HepG2 (cell line): ENCODE data around the gene FUT8. TPM values are rescaled to one million over a fixed set of nuclear protein-coding genes. Genes with fewer than 3 reads are reported as not detected.
A peak's percentile ranks its signal among the peaks of the same experiment; 100 is the strongest.

Experiments
- ARNT ChIP-seq: fragments of 450-650 bp; IDR thresholded peaks from 2 replicates; pipeline ENCODE4 v1.6.1; 2017
- CEBPG ChIP-seq: IDR thresholded peaks from 2 replicates; pipeline ENCODE4 v1.6.1; 2016
- CREB1 ChIP-seq, 2 experiments: fragments of 450-650 bp in 1 of 2; IDR thresholded peaks; 2 replicates each; pipeline ENCODE4 v1.6.1; 2016 to 2017; ENCODE audit warnings: control low read depth in 1 of 2, mild to moderate bottlenecking in 1 of 2, missing compliant biosample characterization in 1 of 2, missing genetic modification characterization in 1 of 2
- ELF3 ChIP-seq: IDR thresholded peaks from 2 replicates; pipeline ENCODE4 v1.6.1; 2016; ENCODE audit warnings: missing genetic modification reagents, missing compliant biosample characterization
- FOXJ3 ChIP-seq: sonication (generic); formaldehyde crosslinking; IDR thresholded peaks from 2 replicates; pipeline ENCODE4 v1.4.0; 2020; ENCODE audit warnings: missing genetic modification reagents, mild to moderate bottlenecking, borderline replicate concordance
- HDAC2 ChIP-seq: sonication (generic); formaldehyde crosslinking; IDR thresholded peaks from 2 replicates; pipeline ENCODE4 v1.4.0; 2020; ENCODE audit warnings: missing genetic modification reagents
- KDM1A ChIP-seq: IDR thresholded peaks from 2 replicates; pipeline ENCODE4 v1.6.1; 2016; ENCODE audit warnings: missing compliant biosample characterization
- KDM2A ChIP-seq: sonication (generic); formaldehyde crosslinking; IDR thresholded peaks from 2 replicates; pipeline ENCODE4 v1.4.0; 2020; ENCODE audit warnings: low read depth, missing genetic modification reagents, borderline replicate concordance
- PCBP1 ChIP-seq: fragments of 200-400 bp; formaldehyde crosslinking; IDR thresholded peaks from 2 replicates; pipeline ENCODE4 v1.6.1; 2017; ENCODE audit warnings: mild to moderate bottlenecking, low read depth, low read length, borderline replicate concordance
- PHF5A ChIP-seq: IDR thresholded peaks from one replicate; pipeline ENCODE4 v1.6.1; 2018; ENCODE audit warnings: low read depth, missing genetic modification reagents; ENCODE audit not compliant: unreplicated experiment
- RCOR2 ChIP-seq: IDR thresholded peaks from 2 replicates; pipeline ENCODE4 v1.6.1; 2016; ENCODE audit warnings: missing biosample characterization, missing genetic modification reagents
- TEAD3 ChIP-seq: optimal IDR thresholded peaks from 2 replicates; pipeline ENCODE3; 2016; ENCODE audit warnings: borderline replicate concordance
- TP53 ChIP-seq: sonication (generic); formaldehyde crosslinking; conservative IDR thresholded peaks from 2 replicates; pipeline ENCODE4 v1.4.0; 2020; ENCODE audit warnings: missing genetic modification reagents
- YY1 ChIP-seq: IDR thresholded peaks from 2 replicates; pipeline ENCODE4 v1.6.1; 2011; ENCODE audit warnings: low read length, low read depth, moderate library complexity, mild to moderate bottlenecking; ENCODE audit not compliant: insufficient read depth, insufficient replicate concordance
- ZBTB3 ChIP-seq: sonication (generic); formaldehyde crosslinking; IDR thresholded peaks from 2 replicates; pipeline ENCODE4 v1.4.0; 2020; ENCODE audit warnings: low read depth, mild to moderate bottlenecking, moderate library complexity, missing genetic modification reagents, borderline replicate concordance
- ZBTB8A ChIP-seq: sonication (generic); formaldehyde crosslinking; IDR thresholded peaks from 2 replicates; pipeline ENCODE4 v1.4.0; 2020; ENCODE audit warnings: mild to moderate bottlenecking, low read depth, missing genetic modification reagents, borderline replicate concordance
- ZNF350 ChIP-seq: sonication (generic); formaldehyde crosslinking; IDR thresholded peaks from 2 replicates; pipeline ENCODE4 v1.4.0; 2020; ENCODE audit warnings: mild to moderate bottlenecking, low read depth, missing genetic modification reagents, borderline replicate concordance
- ZNF614 ChIP-seq: IDR thresholded peaks from 2 replicates; pipeline ENCODE4 v1.6.1; 2018; ENCODE audit warnings: missing biosample characterization, missing genetic modification reagents, inconsistent platforms, borderline replicate concordance
- ZNF720 ChIP-seq: sonication (generic); formaldehyde crosslinking; IDR thresholded peaks from 2 replicates; pipeline ENCODE4 v1.4.0; 2020; ENCODE audit warnings: missing genetic modification reagents
- ZNF781 ChIP-seq: sonication (generic); formaldehyde crosslinking; IDR thresholded peaks from 2 replicates; pipeline ENCODE4 v1.5.1; 2020; ENCODE audit warnings: borderline replicate concordance, mild to moderate bottlenecking, missing genetic modification reagents; ENCODE audit errors: not compliant biosample characterization
- polyA plus RNA-seq, 8 experiments: library from polyadenylated mRNA; depleted of rRNA in 3 of 8; stranded (reverse) in 7 of 8; unstranded in 1 of 8; fragments of >200 nt; fragmentation: Illumina TruSeq in 4 of 8; extraction: Trizol in 4 of 8; gene quantifications; 2 replicates each; pipeline versions ENCODE4 v1.2.1 to v1.2.3, GENCODE V29; 2011 to 2016; ENCODE audit warnings: low read depth in 4 of 8, missing spikeins in 1 of 8, mixed read lengths in 1 of 8; ENCODE audit not compliant: insufficient read depth in 1 of 8
- total RNA-seq, 5 experiments: library from RNA; depleted of rRNA; stranded (reverse); fragments of >200 nt; fragmentation: Illumina TruSeq; extraction: Trizol; gene quantifications; 2 replicates each; pipeline ENCODE4 v1.2.3, GENCODE V29; 2016; ENCODE audit warnings: low read depth in 1 of 5
- TF ChIP-seq, protein P1 (sequence below): sonication (generic); formaldehyde crosslinking; IDR thresholded peaks from 2 replicates; pipeline ENCODE4 v1.9.0; 2021; ENCODE audit warnings: missing genetic modification reagents, borderline replicate concordance
- TF ChIP-seq, protein P2 (sequence below): sonication (generic); formaldehyde crosslinking; IDR thresholded peaks from 2 replicates; pipeline ENCODE4 v1.5.1; 2020; ENCODE audit warnings: mild to moderate bottlenecking, moderate library complexity, missing genetic modification reagents
- TF ChIP-seq, protein P3 (sequence below): sonication (generic); formaldehyde crosslinking; IDR thresholded peaks from 2 replicates; pipeline ENCODE4 v1.5.1; 2020; ENCODE audit warnings: mild to moderate bottlenecking, missing genetic modification reagents, borderline replicate concordance
- TF ChIP-seq, protein P4 (sequence below): IDR thresholded peaks from 2 replicates; pipeline ENCODE4 v1.6.1; 2016
- TF ChIP-seq, protein P5 (sequence below): IDR thresholded peaks from 2 replicates; pipeline ENCODE4 v1.6.1; 2012; ENCODE audit warnings: inconsistent platforms

FUT8 gene
- total and polyA plus RNA-seq, 2 of the 13 experiments (the other 11 are each of a cell fraction or from before 2014, with no cell fraction given) = 9.3 to 17.5 TPM

DNA sequence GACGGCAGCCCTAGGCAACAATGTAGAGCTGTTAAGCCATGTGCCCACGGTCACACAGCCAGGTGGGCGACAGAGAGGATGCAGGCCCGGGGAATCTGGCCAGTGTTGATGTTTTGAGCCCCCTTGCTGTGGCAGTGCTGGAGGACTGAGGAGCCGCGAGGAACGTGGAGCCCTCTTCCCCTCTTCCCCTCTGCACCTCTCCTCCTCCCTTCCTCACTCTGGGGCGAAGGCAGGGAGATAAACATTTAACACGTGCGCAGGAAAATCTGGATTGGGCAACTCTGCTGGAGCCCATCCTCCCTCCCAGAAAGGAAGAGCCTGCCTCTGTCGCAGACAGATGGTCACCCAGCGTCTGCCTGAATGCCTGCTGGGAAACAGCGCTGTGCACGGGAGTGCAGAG, 376.8 kb downstream of the FUT8 start (continued):
- TF ChIP-seq, protein P1, sequence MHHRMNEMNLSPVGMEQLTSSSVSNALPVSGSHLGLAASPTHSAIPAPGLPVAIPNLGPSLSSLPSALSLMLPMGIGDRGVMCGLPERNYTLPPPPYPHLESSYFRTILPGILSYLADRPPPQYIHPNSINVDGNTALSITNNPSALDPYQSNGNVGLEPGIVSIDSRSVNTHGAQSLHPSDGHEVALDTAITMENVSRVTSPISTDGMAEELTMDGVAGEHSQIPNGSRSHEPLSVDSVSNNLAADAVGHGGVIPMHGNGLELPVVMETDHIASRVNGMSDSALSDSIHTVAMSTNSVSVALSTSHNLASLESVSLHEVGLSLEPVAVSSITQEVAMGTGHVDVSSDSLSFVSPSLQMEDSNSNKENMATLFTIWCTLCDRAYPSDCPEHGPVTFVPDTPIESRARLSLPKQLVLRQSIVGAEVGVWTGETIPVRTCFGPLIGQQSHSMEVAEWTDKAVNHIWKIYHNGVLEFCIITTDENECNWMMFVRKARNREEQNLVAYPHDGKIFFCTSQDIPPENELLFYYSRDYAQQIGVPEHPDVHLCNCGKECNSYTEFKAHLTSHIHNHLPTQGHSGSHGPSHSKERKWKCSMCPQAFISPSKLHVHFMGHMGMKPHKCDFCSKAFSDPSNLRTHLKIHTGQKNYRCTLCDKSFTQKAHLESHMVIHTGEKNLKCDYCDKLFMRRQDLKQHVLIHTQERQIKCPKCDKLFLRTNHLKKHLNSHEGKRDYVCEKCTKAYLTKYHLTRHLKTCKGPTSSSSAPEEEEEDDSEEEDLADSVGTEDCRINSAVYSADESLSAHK (CRISPR knock-in tag) = no peak
- TF ChIP-seq, protein P2, sequence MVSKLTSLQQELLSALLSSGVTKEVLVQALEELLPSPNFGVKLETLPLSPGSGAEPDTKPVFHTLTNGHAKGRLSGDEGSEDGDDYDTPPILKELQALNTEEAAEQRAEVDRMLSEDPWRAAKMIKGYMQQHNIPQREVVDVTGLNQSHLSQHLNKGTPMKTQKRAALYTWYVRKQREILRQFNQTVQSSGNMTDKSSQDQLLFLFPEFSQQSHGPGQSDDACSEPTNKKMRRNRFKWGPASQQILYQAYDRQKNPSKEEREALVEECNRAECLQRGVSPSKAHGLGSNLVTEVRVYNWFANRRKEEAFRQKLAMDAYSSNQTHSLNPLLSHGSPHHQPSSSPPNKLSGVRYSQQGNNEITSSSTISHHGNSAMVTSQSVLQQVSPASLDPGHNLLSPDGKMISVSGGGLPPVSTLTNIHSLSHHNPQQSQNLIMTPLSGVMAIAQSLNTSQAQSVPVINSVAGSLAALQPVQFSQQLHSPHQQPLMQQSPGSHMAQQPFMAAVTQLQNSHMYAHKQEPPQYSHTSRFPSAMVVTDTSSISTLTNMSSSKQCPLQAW (CRISPR knock-in tag) = no peak
- no peak for TF ChIP-seq ARNT
- no peak for TF ChIP-seq RCOR2 (CRISPR knock-in tag)
- TF ChIP-seq, protein P3, sequence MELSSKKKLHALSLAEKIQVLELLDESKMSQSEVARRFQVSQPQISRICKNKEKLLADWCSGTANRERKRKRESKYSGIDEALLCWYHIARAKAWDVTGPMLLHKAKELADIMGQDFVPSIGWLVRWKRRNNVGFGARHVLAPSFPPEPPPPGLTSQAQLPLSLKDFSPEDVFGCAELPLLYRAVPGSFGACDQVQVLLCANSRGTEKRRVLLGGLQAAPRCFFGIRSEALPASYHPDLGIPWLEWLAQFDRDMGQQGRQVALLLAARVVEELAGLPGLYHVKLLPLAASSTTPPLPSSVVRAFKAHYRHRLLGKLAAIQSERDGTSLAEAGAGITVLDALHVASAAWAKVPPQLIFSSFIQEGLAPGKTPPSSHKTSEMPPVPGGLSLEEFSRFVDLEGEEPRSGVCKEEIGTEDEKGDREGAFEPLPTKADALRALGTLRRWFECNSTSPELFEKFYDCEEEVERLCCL = no peak
- TF ChIP-seq, protein P4, sequence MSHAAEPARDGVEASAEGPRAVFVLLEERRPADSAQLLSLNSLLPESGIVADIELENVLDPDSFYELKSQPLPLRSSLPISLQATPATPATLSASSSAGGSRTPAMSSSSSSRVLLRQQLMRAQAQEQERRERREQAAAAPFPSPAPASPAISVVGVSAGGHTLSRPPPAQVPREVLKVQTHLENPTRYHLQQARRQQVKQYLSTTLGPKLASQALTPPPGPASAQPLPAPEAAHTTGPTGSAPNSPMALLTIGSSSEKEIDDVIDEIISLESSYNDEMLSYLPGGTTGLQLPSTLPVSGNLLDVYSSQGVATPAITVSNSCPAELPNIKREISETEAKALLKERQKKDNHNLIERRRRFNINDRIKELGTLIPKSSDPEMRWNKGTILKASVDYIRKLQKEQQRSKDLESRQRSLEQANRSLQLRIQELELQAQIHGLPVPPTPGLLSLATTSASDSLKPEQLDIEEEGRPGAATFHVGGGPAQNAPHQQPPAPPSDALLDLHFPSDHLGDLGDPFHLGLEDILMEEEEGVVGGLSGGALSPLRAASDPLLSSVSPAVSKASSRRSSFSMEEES (CRISPR knock-in tag) = 0 out of 2 replicates have a peak, but pooled peaks have one; percentile 20
- TF ChIP-seq PHF5A = no peak
- no peak for TF ChIP-seq CREB1 (IDR thresholded peaks at IDR 0.05)
- no peak for TF ChIP-seq CREB1 (CRISPR knock-in tag; IDR thresholded peaks at IDR 0.05)
- TF ChIP-seq TEAD3 = peak; percentile 10
- no peak for TF ChIP-seq ZNF781
- TF ChIP-seq ZBTB8A = no peak
- TF ChIP-seq FOXJ3 (CRISPR knock-in tag) = no peak
- TF ChIP-seq CEBPG (CRISPR knock-in tag) = peak; percentile 75
- no peak for TF ChIP-seq KDM1A (CRISPR knock-in tag)
- TF ChIP-seq TP53 (CRISPR knock-in tag) = no peak
- no peak for TF ChIP-seq ZNF614 (CRISPR knock-in tag)
- TF ChIP-seq, protein P5, sequence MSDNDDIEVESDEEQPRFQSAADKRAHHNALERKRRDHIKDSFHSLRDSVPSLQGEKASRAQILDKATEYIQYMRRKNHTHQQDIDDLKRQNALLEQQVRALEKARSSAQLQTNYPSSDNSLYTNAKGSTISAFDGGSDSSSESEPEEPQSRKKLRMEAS = peak; percentile 44; the same call in 1 of the 2 replicates
- TF ChIP-seq ZNF350 (CRISPR knock-in tag) = no peak
- TF ChIP-seq PCBP1 = no peak
- no peak for TF ChIP-seq ZNF720
- TF ChIP-seq ZBTB3 = no peak
- no peak for TF ChIP-seq YY1
- TF ChIP-seq ELF3 (CRISPR knock-in tag) = no peak
- TF ChIP-seq HDAC2 (CRISPR knock-in tag) = no peak
- 0 out of 2 replicates have a peak, but pooled peaks have one; percentile 14 for TF ChIP-seq KDM2A (CRISPR knock-in tag)
